ENCODE measurements around the gene MYO7A.

GRCh38 chr11:77196961-77197360 is 68.9 kb downstream of the MYO7A start:
- TF ChIP-seq CTCF (IDR thresholded peaks at IDR 0.05; ENCODE audit: low read length) (no peak), EZH2phosphoT487 (IDR thresholded peaks at IDR 0.05; ENCODE audit: low read length) (no peak), EZH2 (optimal IDR thresholded peaks at IDR 0.05; ENCODE audit: low read depth, low read length) (no peak)

Data from MM.1S (cell line).